GM18511 (cell line): ENCODE results near the gene RLN3.

Experiments used
- ATAC-seq: cut with Tn5 transposase; IDR thresholded peaks from one replicate; pipeline ENCODE4 v1.9.1; 2021; ENCODE audit warnings: mild to moderate bottlenecking, moderate library complexity; ENCODE audit not compliant: unreplicated experiment

Gene RLN3

GRCh38 chr19:13993590-13994300 lies 34.2 kb upstream of the RLN3 start:
- ATAC-seq: no peak

- no peak for ATAC-seq
Observed at GRCh38 chr19:13995017-13995728, 32.8 kb upstream of the RLN3 start.

GRCh38 chr19:13995878-13996765 lies 31.8 kb upstream of the RLN3 start:
- no peak for ATAC-seq

GRCh38 chr19:13996928-13997630 lies 30.9 kb upstream of the RLN3 start:
- ATAC-seq: no peak

DNA sequence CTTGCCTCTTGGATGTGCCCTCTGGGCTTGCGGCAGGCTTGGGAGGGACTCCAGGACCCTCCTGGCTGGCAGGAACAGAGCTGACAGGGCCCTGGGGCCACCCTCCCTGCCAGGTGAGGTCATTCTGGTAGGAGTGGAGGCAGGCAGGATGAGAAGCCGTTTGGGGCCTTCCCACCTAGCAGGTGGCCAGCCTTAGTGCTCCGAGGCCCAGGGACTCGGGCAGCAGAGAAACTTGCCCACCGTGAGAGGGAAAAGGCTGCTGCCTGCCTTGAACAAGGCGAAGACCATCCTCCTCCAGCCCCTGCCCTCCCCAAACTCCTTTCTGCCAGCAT lies 30.4 kb upstream of the RLN3 start:
- ATAC-seq: no peak

DNA sequence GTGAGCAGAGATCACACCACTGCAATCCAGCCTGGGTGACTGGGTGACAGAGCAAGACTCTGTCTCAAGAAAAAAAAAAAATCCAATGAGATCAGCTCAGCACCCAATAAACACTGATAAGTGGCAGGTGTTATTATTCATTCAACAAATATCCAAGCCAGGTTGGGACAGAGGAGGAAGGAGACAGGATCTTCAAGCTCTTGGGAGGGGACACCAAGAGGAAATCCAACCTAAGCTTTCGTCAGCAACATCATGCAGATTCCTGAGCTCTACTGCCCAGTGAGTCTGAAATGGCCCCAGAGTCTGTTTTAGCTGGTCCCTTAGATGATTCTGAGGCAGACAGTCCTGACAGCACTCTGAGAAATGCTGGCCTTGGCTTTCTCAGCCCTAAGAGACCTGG lies 29.5 kb upstream of the RLN3 start:
- no peak for ATAC-seq

- ATAC-seq: no peak
Observed at GRCh38 chr19:13999085-13999484, 28.9 kb upstream of the RLN3 start.

- no peak for ATAC-seq
Observed at GRCh38 chr19:14000691-14001375, 27.1 kb upstream of the RLN3 start.

DNA sequence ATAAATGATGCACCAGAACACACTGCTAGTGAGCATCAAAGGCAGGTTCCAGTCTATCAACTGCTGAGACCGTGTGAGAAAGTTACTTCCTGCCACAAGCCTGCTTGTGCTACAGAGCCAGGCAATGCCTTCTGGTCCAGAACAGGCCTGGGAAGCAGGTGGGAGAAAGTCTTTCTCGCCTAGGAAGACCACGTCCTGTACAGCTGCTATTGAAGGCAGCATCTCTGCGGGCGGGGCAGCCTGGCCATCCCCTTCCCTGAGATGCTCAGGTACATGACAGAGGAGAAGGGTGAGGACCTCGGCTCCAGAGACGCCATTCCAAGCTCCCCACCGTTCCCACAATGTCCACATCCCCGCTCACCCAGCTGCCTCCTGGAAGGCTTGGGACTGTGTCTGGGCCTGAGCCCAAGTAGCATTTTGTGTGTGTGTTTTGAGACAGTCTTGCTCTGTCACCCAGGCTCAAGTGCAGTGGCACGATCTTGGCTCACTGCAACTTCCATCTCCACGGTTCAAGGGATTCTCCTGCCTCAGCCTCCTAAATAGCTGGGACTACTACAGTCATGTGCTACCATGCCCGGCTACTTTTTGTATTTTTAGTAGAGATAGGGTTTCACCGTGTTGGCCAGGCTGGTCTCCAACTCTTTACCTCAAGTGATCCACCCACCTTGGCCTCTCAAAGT lies 25.2 kb upstream of the RLN3 start:
- no peak for ATAC-seq

GRCh38 chr19:14003251-14004055 lies 24.5 kb upstream of the RLN3 start:
- no peak for ATAC-seq

DNA sequence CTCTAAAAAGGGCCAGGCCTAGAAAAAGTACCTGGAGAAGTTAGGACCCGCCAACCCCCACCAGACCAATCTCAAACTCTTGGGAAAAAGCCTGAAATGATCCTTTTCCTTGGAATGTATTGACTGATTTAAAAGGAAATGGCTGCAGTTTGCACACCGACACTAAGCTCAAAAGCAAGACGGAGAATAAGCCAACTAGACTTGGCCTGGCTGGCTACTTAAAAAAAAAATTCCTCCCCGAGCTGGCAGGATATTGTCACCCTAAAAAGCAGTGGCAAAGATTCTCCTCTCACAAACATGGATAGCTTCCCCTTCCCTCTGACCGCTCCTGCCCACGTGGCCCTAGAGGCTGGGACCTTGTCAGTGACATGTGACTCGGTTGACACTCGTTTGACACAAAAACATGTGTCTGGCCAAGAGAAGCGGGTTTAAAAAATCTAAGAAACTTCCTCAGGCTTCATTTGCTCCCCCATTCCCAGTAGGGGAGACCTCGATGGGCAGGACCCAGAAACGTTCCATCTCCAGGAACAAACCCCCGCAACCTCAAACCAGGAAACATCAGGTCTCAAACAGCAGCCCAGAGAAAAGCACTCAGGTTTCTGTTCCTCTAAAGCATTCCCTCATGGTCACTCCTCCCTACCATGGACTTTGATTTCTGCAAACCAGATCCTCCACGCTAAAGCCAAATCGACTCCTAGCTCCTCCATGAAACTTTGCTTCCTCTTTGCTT lies 23.2 kb upstream of the RLN3 start:
- ATAC-seq: no peak

- peak; percentile 32 for ATAC-seq
Observed at GRCh38 chr19:14005349-14006084, 22.4 kb upstream of the RLN3 start.

DNA sequence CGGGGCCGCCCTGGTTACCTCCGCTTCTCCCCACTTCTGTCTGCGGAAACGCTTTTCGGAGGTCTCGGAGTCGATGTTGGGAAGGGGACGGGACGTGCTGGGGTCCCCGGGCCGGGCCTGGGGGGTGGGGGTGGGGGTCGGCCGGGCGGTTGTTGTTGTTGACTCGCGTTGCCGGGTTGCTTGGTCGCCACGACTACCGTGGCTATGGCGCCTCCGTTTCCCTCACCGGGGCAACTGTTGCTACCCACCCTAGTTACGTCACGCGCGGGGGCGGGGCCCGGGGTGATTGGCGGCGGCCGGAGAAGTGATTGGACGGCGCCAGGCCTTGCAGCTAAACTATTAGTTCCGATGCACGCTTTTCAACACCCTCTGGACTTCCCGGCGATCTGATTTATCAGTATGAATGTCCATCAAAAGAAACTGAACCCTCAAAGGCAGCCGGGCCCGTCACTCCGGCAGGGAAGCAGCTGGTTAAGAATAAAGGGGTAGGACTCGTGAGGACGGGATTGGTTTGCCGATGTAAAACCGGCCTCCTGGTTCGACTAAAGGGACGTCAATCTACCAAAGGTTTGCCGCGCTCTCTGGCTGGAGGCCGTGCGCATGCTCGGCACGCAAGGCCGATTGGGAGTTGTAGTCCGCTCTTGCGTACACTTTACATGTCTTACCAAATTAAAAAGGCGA lies 21.7 kb upstream of the RLN3 start, which contains the start of gene RFX1:
Gene RFX1 (minus strand): TSS at position 236 of the 681 bp plus-strand sequence. CDS start 12,477 bp downstream, outside the sequence.
- ATAC-seq: peak; percentile 82

DNA sequence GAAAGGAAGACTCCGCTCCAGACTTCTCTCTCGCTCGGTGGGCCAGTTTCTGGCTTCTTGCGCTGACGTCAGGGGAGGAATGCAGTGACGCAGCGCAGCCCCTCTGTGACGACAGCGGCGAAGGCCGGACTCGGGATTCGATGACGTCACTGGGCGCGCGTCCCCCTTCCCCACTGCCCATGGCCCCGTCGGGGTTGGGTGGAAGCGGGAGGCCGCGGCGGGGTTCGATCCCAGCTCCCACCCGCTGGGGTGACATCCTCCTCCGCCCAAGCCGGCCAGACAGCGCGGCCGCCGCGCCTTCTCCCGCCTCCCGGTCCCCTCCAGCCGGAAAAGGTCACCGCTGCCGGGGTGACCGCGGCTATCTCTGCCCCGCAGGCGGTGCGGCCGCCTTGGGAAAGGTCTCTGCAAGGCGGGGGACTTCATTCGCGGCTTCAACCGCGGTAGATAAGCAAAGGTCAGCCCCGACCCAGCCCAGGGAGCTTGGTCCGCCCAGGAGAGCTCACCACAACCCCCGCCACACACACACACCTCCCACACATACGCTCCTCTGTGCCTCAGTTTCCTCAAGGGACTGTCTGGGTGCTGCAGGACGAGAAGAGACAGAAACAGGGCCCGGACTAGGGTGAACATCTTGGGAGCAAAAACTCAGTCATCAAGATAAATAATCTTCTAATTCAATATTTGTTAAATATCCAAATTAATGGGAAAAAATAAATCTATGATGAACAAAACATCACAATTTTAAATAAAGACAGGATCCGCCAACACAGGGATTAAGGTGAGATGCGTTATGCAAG lies 21.0 kb upstream of the RLN3 start:
- ATAC-seq: peak; percentile 36

GRCh38 chr19:14012378-14012915 lies 15.5 kb upstream of the RLN3 start:
- no peak for ATAC-seq

- peak; percentile 89 for ATAC-seq
Observed at GRCh38 chr19:14015524-14016035, 12.4 kb upstream of the RLN3 start.
